ENCODE measurements around the gene ADIPOR2.

DNA sequence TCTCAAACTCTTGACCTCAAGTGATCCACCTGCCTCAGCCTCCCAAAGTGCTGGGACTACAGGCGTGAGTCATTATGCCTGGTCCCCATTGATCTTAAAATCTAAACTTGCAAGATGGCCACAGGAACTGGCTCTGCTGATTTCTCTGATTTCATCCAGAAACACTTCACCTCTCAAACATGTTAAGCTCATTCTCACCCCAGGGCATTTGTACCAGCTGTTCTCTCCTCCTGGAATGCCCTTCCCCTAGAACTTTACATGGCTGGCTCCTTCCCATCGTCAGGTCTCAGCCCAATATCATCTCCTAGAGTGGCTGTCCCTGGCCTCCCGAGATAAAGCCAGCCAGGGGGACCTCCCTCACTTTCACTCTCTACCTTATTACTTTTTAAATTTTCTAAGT is 124.2 kb downstream of the ADIPOR2 start:
- TF ChIP-seq, protein P1, sequence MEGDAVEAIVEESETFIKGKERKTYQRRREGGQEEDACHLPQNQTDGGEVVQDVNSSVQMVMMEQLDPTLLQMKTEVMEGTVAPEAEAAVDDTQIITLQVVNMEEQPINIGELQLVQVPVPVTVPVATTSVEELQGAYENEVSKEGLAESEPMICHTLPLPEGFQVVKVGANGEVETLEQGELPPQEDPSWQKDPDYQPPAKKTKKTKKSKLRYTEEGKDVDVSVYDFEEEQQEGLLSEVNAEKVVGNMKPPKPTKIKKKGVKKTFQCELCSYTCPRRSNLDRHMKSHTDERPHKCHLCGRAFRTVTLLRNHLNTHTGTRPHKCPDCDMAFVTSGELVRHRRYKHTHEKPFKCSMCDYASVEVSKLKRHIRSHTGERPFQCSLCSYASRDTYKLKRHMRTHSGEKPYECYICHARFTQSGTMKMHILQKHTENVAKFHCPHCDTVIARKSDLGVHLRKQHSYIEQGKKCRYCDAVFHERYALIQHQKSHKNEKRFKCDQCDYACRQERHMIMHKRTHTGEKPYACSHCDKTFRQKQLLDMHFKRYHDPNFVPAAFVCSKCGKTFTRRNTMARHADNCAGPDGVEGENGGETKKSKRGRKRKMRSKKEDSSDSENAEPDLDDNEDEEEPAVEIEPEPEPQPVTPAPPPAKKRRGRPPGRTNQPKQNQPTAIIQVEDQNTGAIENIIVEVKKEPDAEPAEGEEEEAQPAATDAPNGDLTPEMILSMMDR (IDR thresholded peaks at IDR 0.05; ENCODE audit: low read length): no peak
- TF ChIP-seq EZH2 (IDR thresholded peaks at IDR 0.05; ENCODE audit: borderline replicate concordance, low read length): no peak

Data from OCI-LY1 (cell line).